ENCODE results near the gene TLE3.

Gene TLE3

DNA sequence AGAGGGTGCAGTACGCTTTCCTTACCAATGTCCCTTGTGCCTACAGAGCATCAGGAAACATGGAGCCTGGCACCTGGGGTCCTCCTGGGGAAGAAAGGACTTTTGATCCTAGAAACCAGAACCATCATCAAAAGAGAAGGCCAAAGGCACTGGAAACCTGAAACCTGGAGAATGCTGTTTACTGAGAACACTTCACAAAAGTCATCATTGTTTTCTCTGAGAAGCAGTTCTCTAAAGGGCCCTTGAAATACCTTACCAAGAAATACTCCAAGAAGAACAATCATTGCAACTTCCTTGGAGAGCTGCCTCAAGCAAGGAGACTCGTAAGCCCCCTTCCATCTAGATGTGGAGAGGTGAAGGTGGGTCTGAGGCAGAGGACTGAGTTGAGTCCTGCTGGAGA is 66.0 kb downstream of the TLE3 start:
- Histone ChIP-seq H3K4me1 (ENCODE audit: control insufficient read depth in 1 of 2, insufficient read depth in 2 of 2, low read length in 2 of 2) (peaks cover 0 to 6% of the 10 kb centered on the region in 2 donors), H3K27me3 (ENCODE audit: low read depth, low read length) (no peaks in the 10 kb centered on the region), H3K9me3 (ENCODE audit: control insufficient read depth in 1 of 2, low read length in 2 of 2) (no peaks in the 10 kb centered on the region)

GRCh38 chr15:70031261-70031660 is 66.5 kb downstream of the TLE3 start:
- no peak overlapping the region for H3K27ac ChIP-seq (ENCODE audit: low read length)
- no peaks in the 10 kb centered on the region for H3K27me3 ChIP-seq (ENCODE audit: low read depth, low read length)
- peaks cover 0 to 6% of the 10 kb centered on the region in 2 donors for H3K4me1 ChIP-seq (ENCODE audit: control insufficient read depth in 1 of 2, insufficient read depth in 2 of 2, low read length in 2 of 2)
- H3K9me3 ChIP-seq (ENCODE audit: control insufficient read depth in 1 of 2, low read length in 2 of 2), result no peaks in the 10 kb centered on the region
- no peaks in the 10 kb centered on the region for H3K36me3 ChIP-seq (ENCODE audit: control insufficient read depth in 1 of 2, insufficient read depth in 2 of 2, low read length in 2 of 2)
- no peak overlapping the region for H3K4me3 ChIP-seq (ENCODE audit: low read depth in 1 of 2, low read length in 2 of 2)

More for the DNA sequence above, 66.0 kb downstream of the TLE3 start:
- Histone ChIP-seq H3K4me3 (ENCODE audit: low read depth in 1 of 2, low read length in 2 of 2) (no peak overlapping the region), H3K27ac (ENCODE audit: low read length) (no peak overlapping the region), H3K36me3 (ENCODE audit: control insufficient read depth in 1 of 2, insufficient read depth in 2 of 2, low read length in 2 of 2) (no peaks in the 10 kb centered on the region)

GRCh38 chr15:70030851-70031250 is 66.9 kb downstream of the TLE3 start:
- Histone ChIP-seq H3K4me1 (ENCODE audit: control insufficient read depth in 1 of 2, insufficient read depth in 2 of 2, low read length in 2 of 2) (peaks cover 0 to 7% of the 10 kb centered on the region in 2 donors), H3K27me3 (ENCODE audit: low read depth, low read length) (no peaks in the 10 kb centered on the region)

DNA sequence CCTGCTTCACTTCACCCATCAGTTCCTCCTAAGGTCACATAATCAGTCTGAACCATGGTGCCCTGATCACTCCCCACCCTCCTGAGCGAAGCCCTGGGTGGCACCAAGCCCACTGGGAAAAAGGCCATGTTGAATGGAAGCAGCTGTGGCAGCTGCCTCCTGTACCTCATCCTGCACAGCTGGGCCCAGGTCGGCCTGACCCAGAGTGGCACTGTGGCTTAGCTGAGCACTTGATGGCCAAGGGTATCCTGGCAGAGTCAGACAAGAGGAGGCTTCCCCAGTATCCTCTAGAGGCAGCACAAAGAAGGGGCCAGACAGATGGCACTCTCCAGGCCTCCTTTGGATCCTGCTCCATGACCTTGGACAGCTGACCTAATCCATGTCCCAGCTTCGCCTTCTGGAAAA is 68.4 kb downstream of the TLE3 start:
- Histone ChIP-seq H3K9me3 (ENCODE audit: control insufficient read depth in 1 of 2, low read length in 2 of 2) (no peaks in the 10 kb centered on the region), H3K27ac (ENCODE audit: low read length) (no peak overlapping the region), H3K4me1 (ENCODE audit: control insufficient read depth in 1 of 2, insufficient read depth in 2 of 2, low read length in 2 of 2) (peaks cover 0 to 16% of the 10 kb centered on the region in 2 donors), H3K36me3 (ENCODE audit: control insufficient read depth in 1 of 2, insufficient read depth in 2 of 2, low read length in 2 of 2) (no peaks in the 10 kb centered on the region), H3K4me3 (ENCODE audit: low read depth in 1 of 2, low read length in 2 of 2) (no peak overlapping the region), H3K27me3 (ENCODE audit: low read depth, low read length) (no peaks in the 10 kb centered on the region)

More at GRCh38 chr15:70030851-70031250, 66.9 kb downstream of the TLE3 start:
- H3K4me3 ChIP-seq (ENCODE audit: low read depth in 1 of 2, low read length in 2 of 2), result no peak overlapping the region
- H3K27ac ChIP-seq (ENCODE audit: low read length), result no peak overlapping the region
- no peaks in the 10 kb centered on the region for H3K36me3 ChIP-seq (ENCODE audit: control insufficient read depth in 1 of 2, insufficient read depth in 2 of 2, low read length in 2 of 2)
- H3K9me3 ChIP-seq (ENCODE audit: control insufficient read depth in 1 of 2, low read length in 2 of 2), result no peaks in the 10 kb centered on the region

DNA sequence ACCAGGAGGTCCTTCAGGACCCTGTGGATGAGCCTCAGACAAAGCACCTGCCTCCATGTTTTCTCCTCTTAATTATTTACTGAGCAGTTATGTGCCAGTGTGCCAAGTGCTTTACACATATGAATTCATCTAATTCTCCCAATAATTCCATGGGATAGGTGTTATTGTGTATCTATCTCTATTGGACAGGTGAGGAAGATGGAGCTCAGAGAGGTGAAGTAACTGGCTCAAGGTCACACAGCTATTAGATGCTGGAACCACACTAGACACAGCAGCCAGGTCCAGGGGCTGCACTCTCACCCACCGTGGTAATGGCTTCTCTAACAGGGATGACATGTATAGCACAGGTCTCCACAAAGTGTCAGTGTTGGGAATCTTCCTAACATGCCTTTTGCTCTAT is 70.2 kb downstream of the TLE3 start:
- H3K4me1 ChIP-seq (ENCODE audit: control insufficient read depth in 1 of 2, insufficient read depth in 2 of 2, low read length in 2 of 2), result peaks cover 0 to 26% of the 10 kb centered on the region in 2 donors
- H3K9me3 ChIP-seq (ENCODE audit: control insufficient read depth in 1 of 2, low read length in 2 of 2), result no peaks in the 10 kb centered on the region
- H3K4me3 ChIP-seq (ENCODE audit: low read depth in 1 of 2, low read length in 2 of 2), result no peak overlapping the region
- H3K36me3 ChIP-seq (ENCODE audit: control insufficient read depth in 1 of 2, insufficient read depth in 2 of 2, low read length in 2 of 2), result no peaks in the 10 kb centered on the region
- H3K27ac ChIP-seq (ENCODE audit: low read length), result no peak overlapping the region
- H3K27me3 ChIP-seq (ENCODE audit: low read depth, low read length), result no peaks in the 10 kb centered on the region

DNA sequence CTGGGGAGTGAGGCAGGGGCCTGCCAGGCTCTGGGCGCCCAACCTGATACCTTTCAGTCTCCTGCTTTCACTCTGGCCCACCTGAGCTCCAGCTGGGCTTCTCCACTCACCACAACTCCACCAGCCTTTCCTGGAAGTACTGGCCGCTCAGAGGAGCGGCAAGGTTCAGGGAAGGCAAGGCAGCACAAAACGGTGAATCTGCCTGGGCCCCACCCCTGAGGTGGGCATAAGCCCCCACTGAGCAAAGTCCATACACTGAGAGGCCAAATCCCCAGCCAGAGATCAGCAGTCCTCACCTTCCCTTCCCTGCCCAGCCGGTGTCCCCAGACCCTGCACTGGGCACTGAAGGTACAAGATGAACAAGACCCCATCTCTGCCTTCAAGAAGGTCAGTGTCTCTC is 70.7 kb downstream of the TLE3 start:
- Histone ChIP-seq H3K36me3 (ENCODE audit: control insufficient read depth in 1 of 2, insufficient read depth in 2 of 2, low read length in 2 of 2) (no peaks in the 10 kb centered on the region), H3K27ac (ENCODE audit: low read length) (no peak overlapping the region), H3K4me1 (ENCODE audit: control insufficient read depth in 1 of 2, insufficient read depth in 2 of 2, low read length in 2 of 2) (peaks cover 0 to 26% of the 10 kb centered on the region in 2 donors), H3K27me3 (ENCODE audit: low read depth, low read length) (no peaks in the 10 kb centered on the region), H3K4me3 (ENCODE audit: low read depth in 1 of 2, low read length in 2 of 2) (no peak overlapping the region), H3K9me3 (ENCODE audit: control insufficient read depth in 1 of 2, low read length in 2 of 2) (no peaks in the 10 kb centered on the region)

GRCh38 chr15:70025413-70026296 is 72.1 kb downstream of the TLE3 start:
- no peak overlapping the region for H3K27ac ChIP-seq (ENCODE audit: low read length)

DNA sequence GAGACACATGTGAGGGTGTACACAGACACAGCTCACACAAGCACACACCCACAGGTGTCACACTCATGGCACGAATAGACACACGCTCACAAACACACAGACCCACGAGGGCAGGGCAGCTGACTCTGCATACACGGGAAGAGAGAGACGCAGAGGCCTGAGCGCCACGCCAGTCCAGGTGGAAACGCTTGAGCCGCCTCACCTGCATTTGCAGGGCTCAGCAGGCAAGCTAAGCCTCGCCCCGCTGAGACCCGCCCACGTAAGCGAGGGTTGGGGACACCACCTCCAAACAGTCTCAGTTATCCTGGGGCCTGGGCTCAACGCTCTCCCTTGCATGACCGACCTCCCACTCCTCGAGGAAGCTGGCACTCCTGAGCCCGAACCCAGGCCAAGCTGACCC is 73.2 kb downstream of the TLE3 start:
- Histone ChIP-seq H3K27me3 (ENCODE audit: low read depth, low read length) (no peaks in the 10 kb centered on the region), H3K4me1 (ENCODE audit: control insufficient read depth in 1 of 2, insufficient read depth in 2 of 2, low read length in 2 of 2) (peaks cover 0 to 26% of the 10 kb centered on the region in 2 donors), H3K36me3 (ENCODE audit: control insufficient read depth in 1 of 2, insufficient read depth in 2 of 2, low read length in 2 of 2) (no peaks in the 10 kb centered on the region), H3K27ac (ENCODE audit: low read length) (no peak overlapping the region), H3K9me3 (ENCODE audit: control insufficient read depth in 1 of 2, low read length in 2 of 2) (no peaks in the 10 kb centered on the region), H3K4me3 (ENCODE audit: low read depth in 1 of 2, low read length in 2 of 2) (no peak overlapping the region)

More at GRCh38 chr15:70025413-70026296, 72.1 kb downstream of the TLE3 start:
- Histone ChIP-seq H3K9me3 (ENCODE audit: control insufficient read depth in 1 of 2, low read length in 2 of 2) (no peaks in the 10 kb centered on the region), H3K4me1 (ENCODE audit: control insufficient read depth in 1 of 2, insufficient read depth in 2 of 2, low read length in 2 of 2) (peaks cover 0 to 26% of the 10 kb centered on the region in 2 donors), H3K36me3 (ENCODE audit: control insufficient read depth in 1 of 2, insufficient read depth in 2 of 2, low read length in 2 of 2) (no peaks in the 10 kb centered on the region), H3K27me3 (ENCODE audit: low read depth, low read length) (no peaks in the 10 kb centered on the region), H3K4me3 (ENCODE audit: low read depth in 1 of 2, low read length in 2 of 2) (no peak overlapping the region)

DNA sequence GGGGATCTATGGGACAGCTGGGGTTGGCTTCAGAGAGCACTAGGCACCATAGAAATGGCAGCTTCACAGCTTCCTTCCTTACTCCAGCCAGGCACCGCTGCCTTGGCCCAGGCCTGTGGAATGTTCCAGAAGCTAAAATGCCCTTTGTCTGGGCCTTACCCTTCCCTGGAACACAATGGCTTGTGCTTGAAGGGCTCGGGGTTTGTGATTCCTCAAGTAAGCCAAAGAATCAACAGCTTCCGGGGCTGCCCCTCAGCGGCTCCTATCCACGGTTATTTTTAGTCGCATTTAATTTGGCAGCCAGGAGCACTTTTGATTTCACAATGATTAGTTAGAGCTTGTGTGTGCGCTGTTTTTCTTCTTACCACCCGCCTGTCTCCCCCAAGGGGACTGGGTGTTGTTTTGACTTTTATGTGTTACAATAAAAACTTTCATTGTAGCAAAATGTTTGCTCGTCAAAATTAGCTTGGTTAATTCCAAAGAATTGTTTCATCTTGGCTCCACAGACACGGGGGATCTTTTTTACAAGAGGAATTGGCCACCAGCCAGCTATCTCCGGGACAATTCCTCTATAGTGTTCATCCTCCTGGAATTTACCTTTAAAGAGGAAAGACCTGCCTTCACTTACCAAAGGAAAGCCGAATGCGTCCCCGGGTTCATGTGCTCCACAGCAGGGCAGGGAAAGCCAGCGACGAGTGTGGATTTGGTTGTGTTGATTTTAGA is 73.8 kb downstream of the TLE3 start:
- Histone ChIP-seq H3K4me3 (ENCODE audit: low read depth in 1 of 2, low read length in 2 of 2) (no peak overlapping the region), H3K27me3 (ENCODE audit: low read depth, low read length) (no peaks in the 10 kb centered on the region), H3K27ac (ENCODE audit: low read length) (no peak overlapping the region), H3K9me3 (ENCODE audit: control insufficient read depth in 1 of 2, low read length in 2 of 2) (no peaks in the 10 kb centered on the region), H3K4me1 (ENCODE audit: control insufficient read depth in 1 of 2, insufficient read depth in 2 of 2, low read length in 2 of 2) (peaks cover 0 to 26% of the 10 kb centered on the region in 2 donors), H3K36me3 (ENCODE audit: control insufficient read depth in 1 of 2, insufficient read depth in 2 of 2, low read length in 2 of 2) (no peaks in the 10 kb centered on the region)

DNA sequence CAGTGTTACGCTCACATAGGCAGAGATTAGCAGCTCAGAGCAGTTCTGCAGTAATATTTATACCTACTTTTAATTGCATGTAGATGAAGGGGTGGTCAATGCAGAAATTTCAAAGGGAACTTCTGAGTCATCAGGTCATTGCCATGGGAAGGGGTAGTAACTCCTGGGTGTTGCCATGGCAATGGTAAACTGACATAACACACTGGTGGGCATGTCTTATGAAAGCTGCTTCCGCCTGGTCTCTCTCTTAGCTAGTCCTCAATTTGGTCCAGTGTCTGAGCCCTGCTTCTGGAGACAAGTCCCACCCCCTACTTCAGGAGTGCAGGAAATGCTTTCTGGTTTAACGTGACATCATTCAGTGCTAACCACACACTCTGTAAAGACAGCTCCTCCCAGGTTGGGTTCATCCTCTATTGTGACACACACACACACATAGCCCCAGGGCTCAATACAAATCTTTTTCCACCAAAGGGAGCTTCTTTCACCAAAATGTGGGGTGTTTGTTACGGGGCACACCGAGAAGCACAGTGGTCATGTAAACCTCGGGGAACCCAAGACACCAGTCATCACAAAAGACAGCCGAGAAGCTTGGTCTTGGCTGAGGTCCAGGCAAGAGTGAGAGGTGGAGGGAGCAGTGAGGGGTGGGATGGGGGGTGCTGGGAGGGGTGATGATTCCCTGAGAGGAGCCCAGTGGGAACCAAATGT is 74.5 kb downstream of the TLE3 start:
- Histone ChIP-seq H3K27ac (ENCODE audit: low read length) (no peak overlapping the region), H3K27me3 (ENCODE audit: low read depth, low read length) (no peaks in the 10 kb centered on the region), H3K4me1 (ENCODE audit: control insufficient read depth in 1 of 2, insufficient read depth in 2 of 2, low read length in 2 of 2) (peaks cover 0 to 26% of the 10 kb centered on the region in 2 donors), H3K9me3 (ENCODE audit: control insufficient read depth in 1 of 2, low read length in 2 of 2) (no peaks in the 10 kb centered on the region), H3K36me3 (ENCODE audit: control insufficient read depth in 1 of 2, insufficient read depth in 2 of 2, low read length in 2 of 2) (no peaks in the 10 kb centered on the region), H3K4me3 (ENCODE audit: low read depth in 1 of 2, low read length in 2 of 2) (no peak overlapping the region)

GRCh38 chr15:70020229-70020628 is 77.5 kb downstream of the TLE3 start:
- H3K27me3 ChIP-seq (ENCODE audit: low read depth, low read length), result no peaks in the 10 kb centered on the region
- H3K9me3 ChIP-seq (ENCODE audit: control insufficient read depth in 1 of 2, low read length in 2 of 2), result no peaks in the 10 kb centered on the region
- H3K4me3 ChIP-seq (ENCODE audit: low read depth in 1 of 2, low read length in 2 of 2), result no peak overlapping the region
- H3K36me3 ChIP-seq (ENCODE audit: control insufficient read depth in 1 of 2, insufficient read depth in 2 of 2, low read length in 2 of 2), result no peaks in the 10 kb centered on the region
- H3K4me1 ChIP-seq (ENCODE audit: control insufficient read depth in 1 of 2, insufficient read depth in 2 of 2, low read length in 2 of 2), result peaks cover 0 to 19% of the 10 kb centered on the region in 2 donors
- no peak overlapping the region for H3K27ac ChIP-seq (ENCODE audit: low read length)
